ENCODE results near the gene CEP78. TPM values are rescaled to one million over a fixed set of nuclear protein-coding genes. Genes with fewer than 3 reads are reported as not detected.

CEP78 gene
- total RNA-seq, 1 donor from 2014 or later = 59.5 TPM

DNA sequence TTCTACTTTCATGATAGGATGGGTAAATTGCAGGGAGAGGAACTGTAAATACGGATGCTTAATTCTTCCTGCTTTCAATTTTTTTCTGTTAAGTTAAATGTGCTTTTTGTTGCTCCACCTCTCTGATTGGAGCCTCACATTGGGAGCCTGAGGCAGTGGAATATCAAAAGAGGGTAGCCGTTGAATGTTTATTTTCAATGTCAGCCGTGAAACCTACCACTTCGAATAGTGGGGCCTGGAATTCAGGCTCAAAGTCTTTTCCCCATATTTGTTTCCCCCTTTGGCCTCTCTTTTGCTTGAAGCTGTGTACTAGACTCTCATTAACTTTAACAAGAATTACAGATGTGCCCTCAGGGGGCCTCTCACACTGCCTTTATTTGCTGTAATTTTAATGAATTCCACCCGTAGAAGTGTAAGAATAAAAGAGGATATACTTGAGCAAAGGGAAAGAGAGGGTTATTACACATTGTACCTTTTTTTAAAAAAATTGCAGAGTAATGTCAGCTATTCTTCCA, 90.0 kb downstream of the CEP78 start:
- Mint-ChIP-seq H3K4me1 (ENCODE audit: low read depth) (no peaks in the 10 kb centered on the region), H3K4me3 (ENCODE audit: low read depth) (no peak overlapping the region), H3K36me3 (ENCODE audit: insufficient read depth) (peaks cover 32% of the 10 kb centered on the region), H3K27ac (no peak overlapping the region), H3K27me3 (no peaks in the 10 kb centered on the region), H3K9me3 (ENCODE audit: low read depth) (no peaks in the 10 kb centered on the region)
- no peak for DNase-seq (ENCODE audit: low spot score, unreplicated experiment)
- TF ChIP-seq, protein P1, sequence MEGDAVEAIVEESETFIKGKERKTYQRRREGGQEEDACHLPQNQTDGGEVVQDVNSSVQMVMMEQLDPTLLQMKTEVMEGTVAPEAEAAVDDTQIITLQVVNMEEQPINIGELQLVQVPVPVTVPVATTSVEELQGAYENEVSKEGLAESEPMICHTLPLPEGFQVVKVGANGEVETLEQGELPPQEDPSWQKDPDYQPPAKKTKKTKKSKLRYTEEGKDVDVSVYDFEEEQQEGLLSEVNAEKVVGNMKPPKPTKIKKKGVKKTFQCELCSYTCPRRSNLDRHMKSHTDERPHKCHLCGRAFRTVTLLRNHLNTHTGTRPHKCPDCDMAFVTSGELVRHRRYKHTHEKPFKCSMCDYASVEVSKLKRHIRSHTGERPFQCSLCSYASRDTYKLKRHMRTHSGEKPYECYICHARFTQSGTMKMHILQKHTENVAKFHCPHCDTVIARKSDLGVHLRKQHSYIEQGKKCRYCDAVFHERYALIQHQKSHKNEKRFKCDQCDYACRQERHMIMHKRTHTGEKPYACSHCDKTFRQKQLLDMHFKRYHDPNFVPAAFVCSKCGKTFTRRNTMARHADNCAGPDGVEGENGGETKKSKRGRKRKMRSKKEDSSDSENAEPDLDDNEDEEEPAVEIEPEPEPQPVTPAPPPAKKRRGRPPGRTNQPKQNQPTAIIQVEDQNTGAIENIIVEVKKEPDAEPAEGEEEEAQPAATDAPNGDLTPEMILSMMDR (IDR thresholded peaks at IDR 0.05; ENCODE audit: unreplicated experiment) = no peak

DNA sequence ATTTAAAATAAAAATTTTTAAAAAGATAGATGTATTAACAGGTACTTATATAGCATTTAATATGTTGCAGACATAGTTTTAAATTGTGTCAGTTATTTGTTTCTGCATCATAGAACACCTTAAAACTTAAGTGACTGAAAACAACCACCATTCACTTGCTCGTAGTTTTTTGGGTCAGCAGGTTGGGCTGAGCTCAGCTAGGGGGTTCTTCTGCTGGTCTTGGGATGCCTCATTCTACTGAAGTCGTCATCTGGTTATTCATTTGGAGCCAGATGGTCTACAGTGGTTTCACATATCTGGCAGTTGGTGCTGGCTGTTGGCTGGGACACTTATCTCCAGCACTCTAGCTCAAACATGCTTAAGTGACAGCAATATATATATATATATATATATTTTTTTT, 90.7 kb downstream of the CEP78 start:
- no peaks in the 10 kb centered on the region for H3K4me1 Mint-ChIP-seq (ENCODE audit: low read depth)
- H3K9me3 Mint-ChIP-seq (ENCODE audit: low read depth) = no peaks in the 10 kb centered on the region
- no peak for DNase-seq (ENCODE audit: low spot score, unreplicated experiment)
- peaks cover 36% of the 10 kb centered on the region for H3K36me3 Mint-ChIP-seq (ENCODE audit: insufficient read depth)
- H3K4me3 Mint-ChIP-seq (ENCODE audit: low read depth) = no peak overlapping the region
- TF ChIP-seq, protein P1 (IDR thresholded peaks at IDR 0.05; ENCODE audit: unreplicated experiment) = no peak
- H3K27ac Mint-ChIP-seq = no peak overlapping the region
- no peaks in the 10 kb centered on the region for H3K27me3 Mint-ChIP-seq

Other genes starting within 250 kb of the CEP78 start
- 64.1 and 64.9 TPM in 2 replicates for gene GNAQ, start 204.3 kb upstream of the CEP78 start, total RNA-seq
- 67.4 and 73.2 TPM in 2 replicates for gene PSAT1, start 61.0 kb downstream of the CEP78 start, total RNA-seq